ENCODE measurements around the gene SLC2A13.
"Not testable (repeated sequence)": the region's sequence is repeated elsewhere in the genome, so short reads cannot be mapped to it uniquely, and the experiment has no call there.

Gene SLC2A13

DNA sequence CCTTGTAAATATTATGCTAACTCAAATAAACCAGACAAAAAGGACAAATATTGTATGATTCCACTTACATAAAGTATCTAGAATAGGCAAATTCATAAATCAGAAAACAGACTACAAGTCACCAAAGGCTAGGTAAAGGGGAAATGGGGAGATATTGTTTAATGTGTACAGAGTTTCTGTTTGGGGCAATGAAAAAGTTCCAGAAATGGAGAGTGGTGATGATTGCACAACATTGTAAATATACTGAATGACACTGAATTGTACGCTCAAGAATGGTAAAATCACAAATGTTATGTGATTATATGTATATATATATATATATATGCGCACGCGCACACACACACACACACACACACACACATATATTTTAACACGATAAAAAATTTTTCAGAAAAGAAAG, 182.5 kb downstream of the SLC2A13 start:
- no peak for DNase-seq (ENCODE audit: low spot score)

DNA sequence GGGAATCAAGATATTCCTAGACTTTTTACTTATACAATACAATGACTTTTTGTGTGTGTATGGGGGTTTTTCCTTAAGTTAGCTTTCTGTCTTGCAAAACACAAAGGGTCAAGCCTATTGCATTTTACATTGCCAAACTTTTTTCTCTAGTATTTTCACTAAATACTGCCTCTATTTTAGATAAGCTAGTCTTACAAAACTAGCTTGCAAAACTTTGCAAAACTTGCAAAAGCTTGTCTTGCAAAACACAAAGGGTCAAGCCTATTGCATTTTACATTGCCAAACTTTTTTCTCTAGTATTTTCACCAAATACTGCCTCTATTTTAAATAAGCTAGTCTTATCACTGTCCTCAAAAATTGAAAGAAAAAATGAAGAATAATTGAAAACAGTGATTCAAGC, 183.3 kb downstream of the SLC2A13 start:
- not testable (repeated sequence) for DNase-seq (ENCODE audit: low spot score)

GRCh38 chr12:39920647-39921046, 185.2 kb downstream of the SLC2A13 start:
- DNase-seq (ENCODE audit: low spot score): no peak

GRCh38 chr12:39920222-39920621, 185.7 kb downstream of the SLC2A13 start:
- DNase-seq (ENCODE audit: low spot score): no peak

DNA sequence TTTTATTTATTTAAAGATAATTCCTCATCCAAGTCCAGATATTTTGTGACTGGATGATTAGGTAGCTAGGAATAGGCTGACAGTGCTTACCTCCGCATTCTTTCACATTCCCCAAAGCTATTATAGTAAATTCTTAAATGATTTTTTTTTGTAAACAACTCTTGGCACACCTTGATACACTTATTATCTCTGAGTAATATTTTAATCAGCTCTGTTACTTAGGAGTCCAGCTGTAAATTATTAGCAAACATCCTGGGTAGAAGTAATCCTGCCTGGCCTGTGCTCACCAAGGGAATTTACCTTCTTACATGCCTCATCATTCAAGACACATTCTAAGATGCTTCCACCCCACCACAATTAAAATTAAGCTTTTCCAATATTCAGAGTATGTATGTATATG, 186.1 kb downstream of the SLC2A13 start:
- no peak for DNase-seq (ENCODE audit: low spot score)

GRCh38 chr12:39915249-39915648, 190.6 kb downstream of the SLC2A13 start:
- DNase-seq (ENCODE audit: low spot score): no peak

DNA sequence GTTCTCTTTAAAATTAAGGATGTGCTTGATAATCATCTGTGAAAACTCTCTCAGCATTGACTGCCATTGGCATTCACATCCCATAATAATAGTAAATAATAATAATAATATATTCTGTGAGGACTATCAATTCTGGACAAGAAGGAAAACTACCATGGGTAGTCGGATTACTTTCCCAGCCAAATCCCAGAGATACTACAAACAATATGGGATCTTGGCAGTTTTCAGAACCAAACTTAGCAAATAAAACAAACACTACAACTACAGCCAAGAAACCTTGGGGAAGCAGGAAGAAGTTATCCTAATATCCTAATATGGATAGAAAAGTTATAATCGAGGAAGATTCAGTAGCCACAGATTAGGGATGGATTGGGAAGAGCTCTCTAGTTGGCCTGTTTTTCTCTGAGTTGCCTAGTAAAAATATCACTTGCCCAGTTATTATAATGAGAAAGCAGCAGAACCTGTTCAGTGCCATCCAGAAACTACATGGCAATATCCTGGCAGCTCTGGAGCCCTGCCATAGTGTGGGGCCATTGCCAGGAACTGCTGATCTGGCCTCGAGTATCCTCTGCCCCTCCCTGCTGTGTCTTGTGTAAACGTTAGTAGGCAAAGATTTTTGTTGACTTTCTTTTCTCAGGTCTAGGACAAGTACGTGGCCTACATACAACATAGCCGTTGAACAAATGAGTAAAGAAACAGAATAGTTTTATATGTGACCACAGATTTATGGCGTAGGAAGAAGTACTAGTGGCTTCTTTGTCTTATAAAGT, 193.5 kb downstream of the SLC2A13 start:
- no peak for DNase-seq (ENCODE audit: low spot score)

DNA sequence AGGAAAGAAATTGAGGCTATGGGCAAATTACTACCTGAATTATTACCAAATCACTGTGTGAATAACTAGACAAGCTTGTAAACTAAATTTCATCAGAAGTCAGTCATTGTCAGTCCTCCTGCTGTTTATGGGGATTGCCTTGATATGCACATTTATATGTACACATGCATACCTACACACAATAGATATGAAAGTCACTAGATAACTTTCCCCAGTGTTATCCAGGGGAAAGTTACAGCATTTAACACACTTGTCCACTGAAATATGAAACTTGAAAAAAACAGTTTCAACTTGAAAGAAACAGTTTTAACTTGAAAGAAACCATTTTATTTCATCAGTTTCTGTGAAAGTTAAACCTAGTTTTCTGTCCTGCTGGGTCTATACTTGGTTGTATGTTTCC, 199.6 kb downstream of the SLC2A13 start:
- no peak for DNase-seq (ENCODE audit: low spot score)

DNA sequence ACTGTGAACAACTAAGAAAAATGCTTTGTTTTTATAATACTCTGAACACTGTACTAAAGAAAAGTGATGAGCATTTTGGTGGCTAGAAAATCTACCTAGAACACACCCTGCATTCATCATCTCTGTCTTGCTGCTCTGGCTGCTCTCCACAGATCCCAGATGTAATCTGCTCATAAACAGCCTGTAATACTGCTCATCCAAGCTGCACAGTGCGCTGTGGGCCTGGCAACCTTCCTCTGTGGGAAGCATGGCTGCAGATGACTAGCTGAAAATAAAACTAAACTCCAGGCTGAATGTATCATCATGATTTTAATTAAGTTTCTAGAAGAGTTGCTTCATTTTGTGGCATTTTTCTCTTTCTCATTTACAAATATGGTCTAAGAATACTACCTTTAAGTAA, 200.7 kb downstream of the SLC2A13 start:
- DNase-seq (ENCODE audit: low spot score): no peak

DNA sequence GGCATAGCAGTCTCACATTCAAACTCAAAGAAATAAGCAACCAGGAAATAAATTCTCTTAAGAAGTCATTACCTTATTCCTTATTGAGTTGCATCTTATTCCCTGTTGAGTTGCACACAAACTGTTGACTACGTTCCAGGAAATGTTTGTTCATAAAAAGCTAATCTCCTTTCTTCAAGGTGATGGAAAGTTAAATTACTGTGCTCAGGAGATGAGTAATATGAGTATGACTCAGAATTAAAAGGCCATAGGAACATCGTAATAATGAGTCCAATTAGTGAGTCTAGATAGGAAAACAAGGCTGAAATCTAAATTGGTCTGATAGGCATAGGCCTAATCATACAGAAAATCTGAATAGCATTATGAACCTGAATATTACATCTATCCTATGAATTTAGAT, 203.1 kb downstream of the SLC2A13 start:
- DNase-seq (ENCODE audit: low spot score): no peak

DNA sequence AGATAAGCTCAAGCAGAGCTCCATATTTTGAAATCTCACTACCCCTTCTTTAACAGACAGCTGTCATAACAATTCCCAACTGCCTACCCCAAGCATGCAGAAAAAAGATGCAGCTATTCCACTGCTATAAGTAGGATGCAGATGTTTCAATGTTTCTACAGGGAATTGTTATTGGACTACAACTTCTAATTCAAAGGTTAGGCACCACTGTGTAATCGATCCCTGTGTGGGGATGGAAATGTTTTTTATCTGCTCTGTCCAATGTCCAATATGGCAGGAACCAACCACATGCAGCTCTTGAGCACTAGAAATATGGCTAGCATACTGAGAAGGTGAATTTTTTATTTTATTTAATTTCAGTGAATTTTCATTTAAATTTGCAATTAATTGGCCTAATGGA, 208.6 kb downstream of the SLC2A13 start:
- DNase-seq (ENCODE audit: low spot score): no peak

DNA sequence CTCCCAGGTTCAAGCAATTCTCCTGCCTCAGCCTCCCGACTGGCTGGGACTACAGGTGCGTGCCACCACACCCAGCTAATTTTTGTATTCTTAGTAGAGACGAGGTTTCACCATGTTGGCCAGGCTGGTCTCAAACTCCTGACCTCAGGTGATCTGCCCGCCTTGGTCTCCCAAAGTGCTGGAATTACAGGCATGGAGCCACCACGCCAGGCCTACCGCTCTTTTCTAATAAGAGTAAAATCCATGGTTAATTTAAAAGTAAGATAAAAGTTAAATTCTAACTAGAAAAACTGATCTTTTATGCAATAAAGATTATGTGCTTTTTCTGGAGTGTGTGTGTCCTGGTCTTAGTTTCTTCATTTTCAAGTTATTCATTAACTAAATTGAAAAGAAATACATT, 212.5 kb downstream of the SLC2A13 start:
- DNase-seq (ENCODE audit: low spot score): not testable (repeated sequence)

GRCh38 chr12:39892146-39892545, 213.7 kb downstream of the SLC2A13 start:
- DNase-seq (ENCODE audit: low spot score): no peak

DNA sequence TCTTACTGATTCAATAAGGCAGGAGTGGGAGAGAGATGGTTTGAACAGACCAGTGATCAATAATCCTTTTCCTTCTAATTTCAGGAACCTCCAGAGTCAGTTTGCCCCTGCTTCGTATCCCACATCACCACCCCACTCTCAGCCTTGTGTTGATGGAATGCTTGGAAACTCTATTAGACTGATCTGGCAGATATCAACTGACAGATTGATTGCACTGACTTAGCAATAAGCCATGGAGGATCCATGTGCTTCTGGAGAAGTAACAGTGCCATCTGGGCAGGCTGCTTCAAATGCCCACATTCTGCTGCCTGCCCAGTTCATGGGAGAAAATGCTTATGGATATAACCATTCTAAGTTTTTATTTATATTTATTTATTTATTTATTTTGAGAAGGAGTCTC, 218.0 kb downstream of the SLC2A13 start:
- DNase-seq (ENCODE audit: low spot score): no peak

DNA sequence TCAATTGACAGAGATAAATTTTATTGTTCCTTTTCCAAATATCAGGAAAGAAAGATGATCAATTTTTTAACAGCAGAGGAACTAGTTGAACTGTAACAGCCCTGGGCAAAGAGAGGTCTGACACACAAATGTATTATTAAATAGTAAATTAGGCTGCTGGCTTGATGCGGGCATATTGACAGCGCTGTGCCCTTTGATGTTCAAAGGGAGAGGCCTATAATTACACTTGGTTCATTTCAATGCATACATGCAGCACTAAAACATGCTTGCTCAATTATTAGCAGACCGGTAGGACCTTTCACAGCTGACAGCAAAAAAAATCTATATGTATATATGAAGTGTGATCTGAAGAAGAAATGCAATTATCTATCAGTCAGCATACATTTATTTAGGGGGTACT, 219.8 kb downstream of the SLC2A13 start:
- DNase-seq (ENCODE audit: low spot score): no peak

GRCh38 chr12:39884616-39885125, 221.2 kb downstream of the SLC2A13 start:
- DNase-seq (ENCODE audit: low spot score): no peak

DNA sequence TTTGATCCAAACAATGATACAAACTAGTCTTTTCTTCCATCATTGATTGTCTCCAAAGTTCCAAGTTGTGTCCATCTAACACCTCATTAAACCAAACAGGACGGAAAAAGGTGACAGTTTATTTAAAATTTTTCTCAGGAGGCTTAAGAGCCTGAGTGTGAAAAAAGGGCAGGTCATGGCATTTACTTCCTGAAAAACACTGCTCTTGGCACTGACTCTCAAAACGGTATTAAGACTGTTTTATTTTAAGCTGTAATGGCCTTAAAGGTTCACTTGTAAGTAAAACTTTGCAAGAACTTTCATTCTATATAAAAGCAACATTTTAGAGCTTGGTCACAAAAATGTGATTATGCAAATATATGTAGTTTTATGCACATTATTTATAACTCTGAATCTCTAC, 222.5 kb downstream of the SLC2A13 start:
- DNase-seq (ENCODE audit: low spot score): no peak

DNA sequence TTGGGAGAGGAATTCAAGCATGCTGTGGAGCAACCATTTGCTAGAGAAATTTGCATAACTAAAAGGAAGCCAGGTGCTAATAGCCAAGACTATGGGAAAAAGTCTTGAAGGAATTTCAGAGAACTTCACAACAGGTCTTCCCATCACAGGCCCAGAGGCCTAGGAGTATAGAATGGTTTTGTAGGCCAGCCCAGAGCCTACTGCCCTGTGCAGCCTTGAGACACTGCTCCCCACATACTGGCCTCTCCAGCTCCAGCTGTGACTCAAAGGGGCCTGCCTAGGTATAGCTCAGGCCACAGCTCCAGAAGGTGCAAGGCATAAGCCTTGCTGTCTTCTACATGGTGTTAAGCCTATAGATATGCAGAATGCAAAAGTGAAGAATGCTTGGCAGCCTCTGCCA, 227.1 kb downstream of the SLC2A13 start:
- no peak for DNase-seq (ENCODE audit: low spot score)

GRCh38 chr12:39875721-39876120, 230.2 kb downstream of the SLC2A13 start:
- no peak for DNase-seq (ENCODE audit: low spot score)

DNA sequence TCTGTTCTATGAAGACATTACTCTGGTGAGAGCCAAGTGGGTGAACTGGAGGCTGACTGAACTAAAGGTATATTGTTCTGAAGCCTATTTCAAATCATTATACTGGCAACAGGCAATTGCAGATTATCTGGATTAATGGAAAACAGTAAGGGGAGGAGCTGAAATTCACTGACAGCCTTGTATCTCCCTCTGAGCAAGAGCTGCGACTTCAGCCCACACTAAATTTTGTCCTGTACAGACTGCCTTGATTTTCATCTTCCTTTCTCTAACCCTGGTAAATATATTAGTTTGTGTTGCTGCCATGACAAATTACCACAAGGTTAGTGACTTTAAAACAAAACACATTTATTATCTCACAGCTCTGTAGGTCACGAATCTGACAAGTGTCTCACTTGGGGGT, 231.1 kb downstream of the SLC2A13 start:
- no peak for DNase-seq (ENCODE audit: low spot score)

GRCh38 chr12:39873065-39873464, 232.8 kb downstream of the SLC2A13 start:
- DNase-seq (ENCODE audit: low spot score): no peak

DNA sequence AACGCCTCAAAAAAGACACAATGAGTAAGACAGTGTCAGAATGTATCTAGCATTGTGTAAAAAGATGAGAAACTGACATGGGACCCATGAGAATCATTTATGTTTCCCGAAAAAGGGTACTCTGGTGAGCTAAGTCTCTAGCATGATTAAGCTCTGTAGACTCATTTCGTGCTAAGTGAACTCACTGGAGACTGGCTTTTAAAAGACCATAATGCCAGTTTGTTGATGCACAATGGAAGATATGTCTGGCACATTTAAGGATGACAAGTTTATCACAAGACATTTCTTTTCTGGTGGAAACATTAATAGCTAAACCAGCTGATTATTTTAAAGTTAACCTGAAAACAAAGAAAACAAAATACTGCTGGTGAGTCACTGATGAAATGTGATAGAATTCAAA, 233.5 kb downstream of the SLC2A13 start:
- DNase-seq (ENCODE audit: low spot score): no peak

GRCh38 chr12:39868328-39868725, 237.6 kb downstream of the SLC2A13 start:
- DNase-seq (ENCODE audit: low spot score): no peak

DNA sequence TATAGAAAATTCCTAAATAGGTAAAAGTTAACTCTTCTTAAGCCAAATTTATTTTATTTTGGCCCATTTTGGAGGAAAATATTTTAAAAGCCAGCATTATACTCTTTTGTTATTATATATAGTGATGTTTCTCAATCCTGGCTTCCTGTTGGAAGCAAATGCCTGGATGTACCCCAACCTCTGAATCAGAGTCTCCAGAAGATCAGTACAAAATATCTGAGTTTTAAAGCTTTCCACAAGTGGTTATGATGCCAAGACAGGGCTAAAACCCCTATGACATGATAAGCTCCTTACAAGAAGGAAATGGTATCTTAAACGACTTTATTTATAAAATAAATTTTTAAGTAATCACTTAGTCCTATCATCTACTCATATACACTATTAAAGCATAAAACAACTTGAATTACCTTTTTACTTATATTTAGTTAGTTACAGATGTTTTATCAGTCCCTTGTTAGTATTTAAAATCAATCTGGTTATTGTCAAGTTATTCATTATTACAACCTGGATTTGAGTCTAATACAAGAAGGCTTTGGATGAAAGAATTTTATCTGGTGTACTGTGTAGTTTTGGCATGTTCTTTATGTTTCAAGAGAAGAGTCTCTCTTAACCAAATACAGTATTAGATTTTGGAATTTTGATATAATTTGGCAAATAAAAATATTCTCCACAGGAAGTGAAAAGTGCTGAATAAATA, 238.1 kb downstream of the SLC2A13 start:
- DNase-seq (ENCODE audit: low spot score): no peak
